ENCODE measurements around the gene NAP1L4.

DNA sequence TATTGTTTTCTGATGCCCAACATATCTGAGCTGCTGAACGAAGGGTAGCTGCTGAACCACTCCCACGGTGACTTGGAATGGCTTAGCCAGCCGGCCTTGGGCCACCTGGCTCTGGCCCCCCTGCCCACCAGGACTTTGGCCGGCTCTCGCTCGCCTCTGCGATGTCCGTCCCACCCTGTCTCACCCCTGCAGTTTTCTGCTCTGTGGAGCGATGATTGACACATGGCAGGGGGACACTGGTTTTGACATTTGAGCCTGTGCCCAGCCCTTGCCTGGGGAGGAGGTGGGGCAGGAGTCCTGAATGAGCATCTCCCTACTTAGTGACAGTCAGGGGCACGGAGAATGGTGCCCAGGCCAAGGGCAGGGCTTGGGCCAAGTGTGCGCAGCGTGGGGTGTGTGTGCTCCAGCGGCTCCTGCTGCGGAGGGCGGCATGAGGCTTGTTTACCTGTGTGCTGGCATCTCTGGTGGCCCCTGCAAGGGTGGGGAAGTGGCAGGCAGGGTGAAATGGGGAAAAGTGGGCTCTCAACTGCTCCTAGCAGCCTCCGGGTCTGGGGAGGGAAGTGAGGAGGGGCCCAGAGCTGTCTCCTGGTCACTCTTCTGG lies 90.8 kb downstream of the NAP1L4 start:
- TF ChIP-seq EP300 (IDR thresholded peaks at IDR 0.05) (no peak), CTCF (IDR thresholded peaks at IDR 0.05) (no peak), POLR2A (IDR thresholded peaks at IDR 0.05; ENCODE audit: low read depth) (no peak)
